Hepatocyte (in vitro differentiated cells): ENCODE results near the gene MUC5AC. TPM values are rescaled to one million over a fixed set of nuclear protein-coding genes. Genes with fewer than 3 reads are reported as not detected.

Experiments used
- DNase-seq: peaks from one replicate; pipeline ENCODE4 v3.0.0-alpha.2; 2016; ENCODE audit warnings: low spot score
- H2AFZ ChIP-seq: fragments of 200-600 bp; sonication (generic); 2 replicates; pipeline ENCODE4 v1.6.0; 2016; ENCODE audit warnings: antibody characterized with exemption, mild to moderate bottlenecking
- H3K27ac ChIP-seq: fragments of 200-600 bp; sonication (generic); 2 replicates; pipeline ENCODE4 v1.5.1; 2016; ENCODE audit warnings: mild to moderate bottlenecking
- H3K27me3 ChIP-seq: fragments of 200-600 bp; sonication (generic); 2 replicates; pipeline ENCODE4 v1.6.1; 2016
- H3K36me3 ChIP-seq: fragments of 200-600 bp; sonication (generic); replicated peaks from 2 replicates; pipeline ENCODE4 v1.5.1; 2016; ENCODE audit warnings: low read depth; ENCODE audit not compliant: insufficient read depth
- H3K4me1 ChIP-seq: fragments of 200-600 bp; sonication (generic); 2 replicates; pipeline ENCODE4 v1.5.1; 2016; ENCODE audit warnings: mild to moderate bottlenecking, moderate library complexity; ENCODE audit not compliant: insufficient read depth
- H3K4me2 ChIP-seq: fragments of 200-600 bp; sonication (generic); 2 replicates; pipeline ENCODE4 v1.6.0; 2016
- H3K4me3 ChIP-seq: fragments of 200-600 bp; sonication (generic); 2 replicates; pipeline ENCODE4 v1.5.1; 2016; ENCODE audit warnings: mild to moderate bottlenecking
- H3K79me2 ChIP-seq: fragments of 200-600 bp; sonication (generic); 2 replicates; pipeline ENCODE4 v1.6.0; 2017; ENCODE audit warnings: mild to moderate bottlenecking
- H3K9me2 ChIP-seq: fragments of 200-600 bp; sonication (generic); replicated peaks from 2 replicates; pipeline ENCODE4 v1.6.0; 2017; ENCODE audit warnings: mild to moderate bottlenecking; ENCODE audit not compliant: insufficient read depth
- H3K9me3 ChIP-seq: fragments of 200-600 bp; sonication (generic); 2 replicates; pipeline ENCODE4 v1.5.1; 2016; ENCODE audit warnings: low read depth, mild to moderate bottlenecking
- H4K20me1 ChIP-seq: fragments of 200-600 bp; sonication (generic); 2 replicates; pipeline ENCODE4 v1.6.0; 2016; ENCODE audit warnings: mild to moderate bottlenecking; ENCODE audit not compliant: insufficient read depth, poor library complexity, severe bottlenecking
- CTCF ChIP-seq: fragments of 200-600 bp; sonication (generic); IDR thresholded peaks from 2 replicates; pipeline ENCODE4 v1.5.1; 2016; ENCODE audit warnings: antibody characterized with exemption, mild to moderate bottlenecking; ENCODE audit not compliant: poor library complexity
- EZH2 ChIP-seq: fragments of 200-600 bp; sonication (generic); IDR thresholded peaks from 2 replicates; pipeline ENCODE4 v1.6.1; 2016; ENCODE audit warnings: antibody characterized with exemption, mild to moderate bottlenecking, borderline replicate concordance
- EZH2phosphoT487 ChIP-seq: fragments of 200-600 bp; sonication (generic); IDR thresholded peaks from one replicate; pipeline ENCODE4 v1.6.1; 2018; ENCODE audit warnings: antibody characterized with exemption, mild to moderate bottlenecking, low read depth, moderate library complexity; ENCODE audit not compliant: unreplicated experiment, severe bottlenecking
- WGBS: methylation state at CpG from one replicate; pipeline ENCODE4 v1.1.6; 2016; ENCODE audit warnings: low lambda C conversion rate; ENCODE audit errors: missing lambda C conversion rate; 5-methylcytosine and 5-hydroxymethylcytosine counted together
- polyA plus RNA-seq: library from polyadenylated mRNA; unstranded; fragments of >200 nt; fragmentation: Nextera tagmentation; extraction: Ambion mirVana; gene quantifications from 2 replicates; pipeline ENCODE4 v1.2.1, GENCODE V29; 2016
- total RNA-seq: library from RNA; depleted of rRNA; stranded (reverse); fragments of >200 nt; gene quantifications from 2 replicates; pipeline ENCODE4 v1.2.3, GENCODE V29; 2014

The MUC5AC gene
- total and polyA plus RNA-seq, 2 experiments from 2014 or later = 0.07 to 0.08 TPM

GRCh38 chr11:1234771-1235305 is 77.1 kb downstream of the MUC5AC start:
- no peak overlapping the region for H3K27ac ChIP-seq
- H3K9me3 ChIP-seq = no peaks in the 10 kb centered on the region
- H3K27me3 ChIP-seq = no peaks in the 10 kb centered on the region
- H3K4me2 ChIP-seq = no peak overlapping the region
- no peak for DNase-seq
- no peaks in the 10 kb centered on the region for H3K4me1 ChIP-seq
- no peak overlapping the region for H3K4me3 ChIP-seq
- no peak overlapping the region for H2AFZ ChIP-seq
- no peaks in the 10 kb centered on the region for H3K79me2 ChIP-seq
- H3K9me2 ChIP-seq = no peaks in the 10 kb centered on the region
- TF ChIP-seq EZH2phosphoT487 (no peak), EZH2 (no peak), CTCF (no peak)
- H3K36me3 ChIP-seq = no peaks in the 10 kb centered on the region
- WGBS = 92% methylated on average over 18 of the region's 23 CpGs
- no peaks in the 10 kb centered on the region for H4K20me1 ChIP-seq

- Histone ChIP-seq H3K27me3 (no peaks in the 10 kb centered on the region), H3K4me3 (no peak overlapping the region), H3K36me3 (no peaks in the 10 kb centered on the region), H3K4me1 (no peaks in the 10 kb centered on the region), H3K9me2 (no peaks in the 10 kb centered on the region), H3K9me3 (no peaks in the 10 kb centered on the region), H4K20me1 (no peaks in the 10 kb centered on the region), H3K79me2 (no peaks in the 10 kb centered on the region), H3K4me2 (no peak overlapping the region), H2AFZ (no peak overlapping the region), H3K27ac (no peak overlapping the region)
- no peak for TF ChIP-seq CTCF
- TF ChIP-seq EZH2phosphoT487 = no peak
- no peak for TF ChIP-seq EZH2
- WGBS = 76% methylated on average over 22 of the region's 23 CpGs
- DNase-seq = no peak
Measured at GRCh38 chr11:1235306-1235900, 77.7 kb downstream of the MUC5AC start.

GRCh38 chr11:1235901-1236315 is 78.2 kb downstream of the MUC5AC start:
- Histone ChIP-seq H3K9me3 (no peaks in the 10 kb centered on the region), H4K20me1 (no peaks in the 10 kb centered on the region), H3K27ac (no peak overlapping the region), H3K4me3 (no peak overlapping the region), H3K4me1 (no peaks in the 10 kb centered on the region), H3K4me2 (no peak overlapping the region), H2AFZ (no peak overlapping the region), H3K79me2 (no peaks in the 10 kb centered on the region), H3K9me2 (no peaks in the 10 kb centered on the region), H3K36me3 (no peaks in the 10 kb centered on the region), H3K27me3 (no peaks in the 10 kb centered on the region)
- 87% methylated on average over 14 of the region's 16 CpGs for WGBS
- no peak for TF ChIP-seq EZH2
- TF ChIP-seq EZH2phosphoT487 = no peak
- TF ChIP-seq CTCF = no peak
- no peak for DNase-seq
